ENCODE measurements around the gene TERT. TPM values are rescaled to one million over a fixed set of nuclear protein-coding genes. Genes with fewer than 3 reads are reported as not detected.
"Not testable (repeated sequence)": the region's sequence is repeated elsewhere in the genome, so short reads cannot be mapped to it uniquely, and the experiment has no call there.

The TERT gene
- total and polyA plus RNA-seq, 2 of the 4 experiments (the other 2 are of a cell fraction), result not detected

GRCh38 chr5:1282993-1283728 is 11.7 kb downstream of the TERT start:
- H3K9me1 ChIP-seq (ENCODE audit: insufficient read depth, low read length); dilution Hi-C loops (cut with HindIII; ENCODE audit: low sequenced_read_pairs, unreplicated experiment); H3K23ac ChIP-seq (ENCODE audit: low read depth, low read length); H2BK15ac ChIP-seq (ENCODE audit: low read depth, low read length); H3K18ac ChIP-seq (ENCODE audit: low read depth, low read length); POLR2A ChIA-PET (ENCODE audit: unreplicated experiment); H4K8ac ChIP-seq (ENCODE audit: low read depth in 2 of 2, low read length in 2 of 2); H3K36me3 ChIP-seq (ENCODE audit: control insufficient read depth, insufficient read depth, low read length); DNase-seq; H3K56ac ChIP-seq (ENCODE audit: extremely low read depth, insufficient read depth, low read length); H2AFZ ChIP-seq (replicated peaks; ENCODE audit: low read length, poor library complexity); H3K4me2 ChIP-seq (ENCODE audit: low read depth, low read length); H3K79me1 ChIP-seq (ENCODE audit: low read depth in 1 of 2, low read length in 2 of 2); in situ Hi-C loops (cut with MboI; ENCODE audit: low sequenced_read_pairs); H2BK5ac ChIP-seq (ENCODE audit: low read depth, low read length, poor library complexity, severe bottlenecking); BruUV-seq (replicated peaks); intact Hi-C loops (cut with micrococcal nuclease); H2BK20ac ChIP-seq (ENCODE audit: low read depth, low read length); H2BK120ac ChIP-seq (ENCODE audit: low read depth, low read length); H2AK9ac ChIP-seq (replicated peaks; ENCODE audit: low read depth, low read length, poor library complexity); ATAC-seq (ENCODE audit: low read depth); H3K9ac ChIP-seq (ENCODE audit: low read depth, low read length); H2AK5ac ChIP-seq (ENCODE audit: low read depth, low read length); H3K14ac ChIP-seq (replicated peaks; ENCODE audit: low read depth, low read length); H4K20me1 ChIP-seq (ENCODE audit: insufficient read depth, low read length); H4K91ac ChIP-seq (ENCODE audit: insufficient read depth, low read depth, low read length); H3K27me3 ChIP-seq (ENCODE audit: control insufficient read depth, insufficient read depth, low read length); H3K4ac ChIP-seq (ENCODE audit: low read depth, low read length); H3K27ac ChIP-seq (ENCODE audit: insufficient read depth, low read length); CTCF ChIA-PET; H4K5ac ChIP-seq (ENCODE audit: low read depth, low read length); H3K4me1 ChIP-seq (ENCODE audit: control insufficient read depth, insufficient read depth, low read length); H3K4me3 ChIP-seq (ENCODE audit: insufficient read depth, low read depth, low read length): not testable (repeated sequence)
- 80% methylated on average over 9 of the region's 40 CpGs; no CpG with 5 or more reads in 1 of the 2 experiments for WGBS, 2 experiments (ENCODE audit: extremely low coverage in 2 of 2, insufficient read length in 1 of 2)
- H3K9me3 ChIP-seq (ENCODE audit: control insufficient read depth, insufficient read depth, low read length), result peaks cover 18% of the 10 kb centered on the region
